Measurements from ENCODE around the gene SIDT2.

- TF ChIP-seq, protein P1, sequence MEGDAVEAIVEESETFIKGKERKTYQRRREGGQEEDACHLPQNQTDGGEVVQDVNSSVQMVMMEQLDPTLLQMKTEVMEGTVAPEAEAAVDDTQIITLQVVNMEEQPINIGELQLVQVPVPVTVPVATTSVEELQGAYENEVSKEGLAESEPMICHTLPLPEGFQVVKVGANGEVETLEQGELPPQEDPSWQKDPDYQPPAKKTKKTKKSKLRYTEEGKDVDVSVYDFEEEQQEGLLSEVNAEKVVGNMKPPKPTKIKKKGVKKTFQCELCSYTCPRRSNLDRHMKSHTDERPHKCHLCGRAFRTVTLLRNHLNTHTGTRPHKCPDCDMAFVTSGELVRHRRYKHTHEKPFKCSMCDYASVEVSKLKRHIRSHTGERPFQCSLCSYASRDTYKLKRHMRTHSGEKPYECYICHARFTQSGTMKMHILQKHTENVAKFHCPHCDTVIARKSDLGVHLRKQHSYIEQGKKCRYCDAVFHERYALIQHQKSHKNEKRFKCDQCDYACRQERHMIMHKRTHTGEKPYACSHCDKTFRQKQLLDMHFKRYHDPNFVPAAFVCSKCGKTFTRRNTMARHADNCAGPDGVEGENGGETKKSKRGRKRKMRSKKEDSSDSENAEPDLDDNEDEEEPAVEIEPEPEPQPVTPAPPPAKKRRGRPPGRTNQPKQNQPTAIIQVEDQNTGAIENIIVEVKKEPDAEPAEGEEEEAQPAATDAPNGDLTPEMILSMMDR (IDR thresholded peaks at IDR 0.05; ENCODE audit: extremely low read depth in 1 of 2, insufficient read depth in 1 of 2, low read depth in 1 of 2, low read length in 2 of 2): no peak
- TF ChIP-seq EZH2 (IDR thresholded peaks at IDR 0.05; ENCODE audit: borderline replicate concordance, low read depth, low read length, severe bottlenecking) (no peak), POLR2A (IDR thresholded peaks at IDR 0.05; ENCODE audit: low read depth, low read length) (no peak), MYC (IDR thresholded peaks at IDR 0.05; ENCODE audit: low read depth, low read length) (no peak), POLR2AphosphoS5 (IDR thresholded peaks at IDR 0.05; ENCODE audit: insufficient read depth, low read depth, low read length) (no peak), JUN (IDR thresholded peaks at IDR 0.05; ENCODE audit: borderline replicate concordance, insufficient read depth, insufficient read length, low read depth) (no peak), FOS (IDR thresholded peaks at IDR 0.05; ENCODE audit: borderline replicate concordance, insufficient read depth, low read length) (no peak), GATA2 (IDR thresholded peaks at IDR 0.05; ENCODE audit: insufficient read depth, insufficient read length, low read depth, low read length) (no peak)
- TF ChIP-seq, protein P2, sequence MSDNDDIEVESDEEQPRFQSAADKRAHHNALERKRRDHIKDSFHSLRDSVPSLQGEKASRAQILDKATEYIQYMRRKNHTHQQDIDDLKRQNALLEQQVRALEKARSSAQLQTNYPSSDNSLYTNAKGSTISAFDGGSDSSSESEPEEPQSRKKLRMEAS (IDR thresholded peaks at IDR 0.05; ENCODE audit: insufficient read depth, insufficient read length): no peak
These were observed 39.8 kb downstream of the SIDT2 start for GRCh38 chr11:117218133-117218915.

All from endothelial cell of umbilical vein (primary cell).